CD4-positive, alpha-beta T cell treated with Interleukin-4 for 4 hours (primary cell): ENCODE results near the gene CEACAM16.
"Not testable (repeated sequence)": the region's sequence is repeated elsewhere in the genome, so short reads cannot be mapped to it uniquely, and the experiment has no call there.

Experiments
- DNase-seq: peaks from one replicate; pipeline ENCODE4 v3.0.0-alpha.2; 2020

The CEACAM16 gene

DNA sequence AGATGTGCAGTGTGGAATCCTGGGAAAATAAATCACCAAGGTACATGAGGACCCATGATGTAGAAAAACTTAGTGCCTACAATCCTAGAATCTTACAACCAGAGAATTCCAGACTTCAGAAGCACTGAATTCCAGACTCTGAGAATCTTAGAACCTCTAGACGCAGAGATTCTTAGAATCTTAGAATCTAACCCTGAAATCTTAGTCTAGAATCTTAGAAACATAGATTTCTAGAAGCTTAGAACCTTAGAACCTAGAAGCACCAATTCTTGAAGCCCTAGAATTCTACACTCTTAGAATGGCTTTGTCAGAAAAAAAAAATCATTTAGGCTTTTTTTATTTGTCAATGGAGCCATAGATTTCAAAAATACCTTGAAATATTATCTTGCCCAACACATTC is 6.0 kb downstream of the CEACAM16 start:
- DNase-seq: no peak

DNA sequence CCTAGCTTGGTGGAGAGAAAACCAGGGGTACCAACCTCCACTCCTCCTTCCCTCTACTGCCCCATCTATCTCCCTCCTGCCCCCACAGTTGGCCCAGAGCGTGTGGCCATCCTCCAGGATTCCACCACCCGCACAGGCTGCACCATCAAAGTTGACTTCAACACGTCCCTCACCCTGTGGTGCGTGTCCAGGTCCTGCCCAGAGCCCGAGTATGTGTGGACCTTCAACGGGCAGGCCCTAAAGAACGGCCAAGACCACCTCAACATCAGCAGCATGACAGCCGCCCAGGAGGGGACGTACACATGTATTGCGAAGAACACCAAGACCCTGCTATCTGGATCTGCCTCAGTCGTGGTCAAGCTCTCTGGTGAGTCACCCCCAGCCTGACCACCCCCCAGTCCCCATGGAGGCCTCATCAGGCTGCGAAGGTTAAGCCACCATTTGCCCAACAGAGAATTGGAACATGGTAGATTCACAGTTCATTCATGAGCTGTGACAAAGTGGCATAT is 6.6 kb downstream of the CEACAM16 start:
- DNase-seq: no peak

DNA sequence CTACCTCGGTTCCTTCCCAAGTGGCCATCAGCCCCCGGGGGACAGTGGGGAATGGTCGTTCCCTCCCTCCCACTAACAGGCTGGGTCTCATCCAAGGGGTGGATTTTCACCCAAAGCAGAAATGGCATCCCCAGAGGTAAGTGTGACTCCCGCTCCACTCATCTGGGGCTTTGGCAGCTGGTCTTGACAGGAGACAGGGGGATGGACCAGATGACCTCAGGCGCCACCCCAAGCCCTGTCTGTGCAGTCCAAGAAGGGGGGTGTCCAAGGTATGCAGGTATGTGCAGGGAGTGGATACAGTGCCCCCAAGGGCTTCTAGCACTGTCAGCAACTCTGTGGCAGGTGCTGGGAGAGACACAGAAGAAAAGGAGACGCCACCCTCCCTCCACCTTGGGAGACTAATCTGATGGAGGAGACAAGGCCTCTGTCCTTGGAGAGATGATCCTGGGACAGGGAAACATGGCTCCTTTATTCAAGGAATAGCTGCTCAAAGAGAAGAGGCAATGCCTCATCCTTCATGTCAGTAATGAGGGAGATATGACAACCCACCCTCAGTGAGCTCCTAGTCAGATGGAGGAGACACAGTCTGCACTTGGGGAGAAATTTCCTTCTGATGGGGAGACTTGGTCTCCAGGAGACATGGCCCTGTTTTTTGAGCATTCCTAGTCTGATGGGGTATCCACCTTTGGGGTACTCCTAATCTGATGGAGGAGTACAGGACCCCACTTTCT is 7.7 kb downstream of the CEACAM16 start:
- DNase-seq: no peak

DNA sequence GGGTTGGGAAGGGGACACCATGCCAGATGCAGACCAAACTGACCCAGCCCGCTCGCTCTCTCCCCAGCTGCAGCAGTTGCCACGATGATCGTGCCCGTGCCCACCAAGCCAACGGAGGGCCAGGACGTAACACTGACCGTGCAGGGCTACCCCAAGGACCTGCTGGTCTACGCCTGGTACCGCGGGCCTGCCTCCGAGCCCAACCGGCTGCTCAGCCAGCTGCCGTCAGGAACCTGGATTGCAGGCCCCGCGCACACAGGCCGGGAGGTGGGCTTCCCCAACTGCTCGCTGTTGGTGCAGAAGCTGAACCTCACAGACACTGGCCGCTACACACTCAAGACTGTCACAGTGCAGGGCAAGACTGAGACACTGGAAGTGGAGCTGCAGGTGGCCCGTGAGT is 8.8 kb downstream of the CEACAM16 start:
- no peak for DNase-seq

DNA sequence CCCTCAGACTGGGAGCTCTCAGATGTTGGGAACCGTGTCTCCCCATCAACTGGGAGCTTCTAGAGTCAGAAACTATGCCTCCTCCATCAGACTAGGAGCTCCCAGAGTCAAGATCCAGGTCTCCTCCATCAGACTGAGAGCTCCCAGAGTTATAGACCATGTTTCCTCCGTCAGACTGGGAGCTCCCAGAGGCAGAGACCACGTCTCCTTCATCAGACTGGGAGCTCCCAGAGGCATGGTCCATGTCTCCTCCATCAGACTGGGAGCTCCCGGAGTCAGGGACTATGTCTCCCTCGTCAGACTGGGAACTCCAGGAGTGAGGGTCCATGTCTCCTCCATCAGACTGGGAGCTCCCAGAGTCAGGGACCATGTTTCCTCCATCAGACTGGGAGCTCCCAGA is 10.0 kb downstream of the CEACAM16 start:
- DNase-seq: no peak

DNA sequence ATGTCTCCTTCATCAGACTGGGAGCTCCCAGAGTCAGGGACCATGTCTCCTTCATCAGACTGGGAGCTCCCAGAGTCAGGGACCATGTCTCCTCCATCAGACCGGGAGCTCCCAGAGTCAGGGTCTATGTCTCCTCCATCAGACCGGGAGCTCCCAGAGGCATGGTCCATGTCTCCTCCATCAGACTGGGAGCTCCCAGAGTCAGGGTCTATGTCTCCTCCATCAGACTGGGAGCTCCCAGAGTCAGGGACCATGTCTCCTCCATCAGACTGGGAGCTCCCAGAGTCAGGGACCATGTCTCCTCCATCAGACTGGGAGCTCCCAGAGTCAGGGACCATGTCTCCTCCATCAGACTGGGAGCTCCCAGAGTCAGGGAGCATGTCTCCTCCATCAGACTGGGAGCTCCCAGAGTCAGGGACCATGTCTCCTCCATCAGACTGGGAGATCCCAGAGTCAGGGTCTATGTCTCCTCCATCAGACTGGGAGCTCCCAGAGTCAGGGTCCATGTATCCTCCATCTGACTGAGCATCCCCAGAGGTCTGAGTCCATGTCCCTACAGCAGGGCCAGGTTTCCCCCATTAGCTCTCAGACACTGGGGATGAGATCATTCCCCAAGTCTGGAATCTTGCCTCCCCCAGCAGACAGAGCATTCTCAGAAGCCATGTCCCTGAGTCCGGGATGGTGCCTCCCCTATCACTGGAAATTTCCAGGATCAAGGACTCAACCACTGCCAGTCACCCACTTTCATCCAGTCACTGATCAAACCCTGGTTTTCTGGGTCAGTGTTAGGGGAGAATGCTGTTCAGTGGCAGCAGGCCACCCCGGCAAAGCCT is 10.7 kb downstream of the CEACAM16 start:
- DNase-seq: not testable (repeated sequence)

DNA sequence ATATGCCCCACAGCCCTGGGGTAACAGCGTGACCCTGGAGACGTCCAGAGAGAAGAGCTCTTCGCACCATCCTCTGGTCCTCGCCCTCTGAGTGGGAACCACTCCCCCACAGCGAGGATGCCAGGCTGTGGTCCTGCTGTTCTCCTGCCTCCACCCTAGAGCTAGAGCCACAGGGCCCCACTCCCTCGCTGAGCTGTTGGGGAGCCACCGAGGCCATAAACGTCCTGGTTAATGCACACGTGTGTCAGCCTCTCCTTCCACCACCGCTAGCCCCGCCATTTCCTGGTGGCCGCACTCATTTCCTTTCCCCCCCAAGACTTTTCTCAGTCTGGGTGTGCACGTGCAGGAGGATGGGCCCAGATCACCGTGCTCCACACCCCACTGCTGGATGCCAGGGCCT is 11.5 kb downstream of the CEACAM16 start:
- DNase-seq: no peak

DNA sequence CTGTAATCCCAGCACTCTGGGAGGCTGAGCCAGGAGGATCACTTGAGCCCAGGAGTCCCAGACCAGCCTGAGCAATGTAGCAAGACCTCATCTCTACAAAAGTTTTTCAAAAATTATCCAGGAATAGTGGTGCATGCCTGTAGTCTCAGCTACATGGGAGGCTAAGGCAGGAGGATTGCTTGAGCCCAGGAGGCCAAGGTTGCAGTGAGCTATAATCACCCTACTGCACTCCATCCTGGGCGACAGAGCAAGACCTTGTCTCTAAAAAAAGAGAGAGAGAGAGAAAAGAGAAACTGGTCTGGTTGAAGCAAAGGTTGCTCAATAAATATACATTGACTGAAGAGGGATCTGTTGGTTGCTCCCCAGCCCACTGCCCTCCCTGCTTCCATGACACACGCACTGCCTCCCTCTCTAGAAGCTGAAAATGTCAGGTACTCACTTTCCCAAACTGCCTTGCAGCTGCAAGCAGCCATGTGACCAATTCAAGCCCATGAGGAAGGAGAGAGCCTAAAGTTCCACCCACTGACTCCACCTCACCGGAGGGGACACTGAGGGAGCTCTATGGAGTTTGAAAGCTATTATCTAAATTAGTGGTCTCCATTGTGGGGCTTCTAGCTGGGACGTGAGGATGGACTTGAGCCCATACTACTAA is 14.0 kb downstream of the CEACAM16 start:
- DNase-seq: no peak

DNA sequence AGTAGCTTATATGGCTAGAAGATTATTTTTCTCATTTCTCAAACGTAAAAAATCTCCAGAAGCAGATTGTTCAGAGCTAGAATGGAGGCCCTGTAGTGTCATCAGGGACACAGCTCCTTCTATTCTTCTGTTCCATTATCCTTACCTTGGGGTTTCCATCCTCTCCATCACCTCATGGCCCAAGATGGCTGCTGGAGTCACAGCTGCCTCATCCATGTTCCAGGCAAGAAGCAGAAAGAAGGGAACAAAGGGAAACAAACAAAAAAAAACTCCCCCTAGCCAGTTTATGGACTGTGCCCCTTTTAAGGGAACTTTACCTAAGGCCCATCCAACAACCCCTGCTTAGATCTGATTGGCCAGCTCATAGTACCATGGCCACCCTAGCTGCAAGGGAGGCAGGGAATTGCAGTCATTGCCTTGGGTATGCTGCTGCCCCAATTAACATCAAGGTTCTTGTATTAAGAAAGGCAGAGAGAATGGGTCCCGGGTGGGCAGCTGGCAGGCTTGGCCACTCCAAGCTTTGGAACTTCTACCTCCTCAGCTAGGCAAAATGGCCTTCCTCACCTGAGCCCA is 15.7 kb downstream of the CEACAM16 start:
- DNase-seq: no peak

DNA sequence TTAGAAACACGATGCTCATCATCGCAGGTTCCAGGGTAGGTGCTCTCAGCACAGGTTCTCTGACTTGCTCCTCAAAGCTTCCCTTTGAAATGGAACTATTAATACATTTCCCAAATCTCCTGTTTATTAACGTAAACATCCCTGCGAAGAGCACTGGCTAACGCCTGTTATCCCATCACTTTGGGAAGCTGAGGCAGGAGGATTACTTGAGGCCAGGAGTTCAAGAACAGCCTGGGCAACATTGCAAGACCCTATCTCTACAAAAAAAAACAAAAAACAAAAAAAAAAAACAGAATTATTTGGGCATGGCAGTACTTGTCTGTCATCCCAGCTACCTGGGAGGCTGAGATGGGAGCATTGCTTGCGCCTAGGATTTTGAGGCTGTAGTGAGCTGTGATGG is 18.7 kb downstream of the CEACAM16 start:
- no peak for DNase-seq

DNA sequence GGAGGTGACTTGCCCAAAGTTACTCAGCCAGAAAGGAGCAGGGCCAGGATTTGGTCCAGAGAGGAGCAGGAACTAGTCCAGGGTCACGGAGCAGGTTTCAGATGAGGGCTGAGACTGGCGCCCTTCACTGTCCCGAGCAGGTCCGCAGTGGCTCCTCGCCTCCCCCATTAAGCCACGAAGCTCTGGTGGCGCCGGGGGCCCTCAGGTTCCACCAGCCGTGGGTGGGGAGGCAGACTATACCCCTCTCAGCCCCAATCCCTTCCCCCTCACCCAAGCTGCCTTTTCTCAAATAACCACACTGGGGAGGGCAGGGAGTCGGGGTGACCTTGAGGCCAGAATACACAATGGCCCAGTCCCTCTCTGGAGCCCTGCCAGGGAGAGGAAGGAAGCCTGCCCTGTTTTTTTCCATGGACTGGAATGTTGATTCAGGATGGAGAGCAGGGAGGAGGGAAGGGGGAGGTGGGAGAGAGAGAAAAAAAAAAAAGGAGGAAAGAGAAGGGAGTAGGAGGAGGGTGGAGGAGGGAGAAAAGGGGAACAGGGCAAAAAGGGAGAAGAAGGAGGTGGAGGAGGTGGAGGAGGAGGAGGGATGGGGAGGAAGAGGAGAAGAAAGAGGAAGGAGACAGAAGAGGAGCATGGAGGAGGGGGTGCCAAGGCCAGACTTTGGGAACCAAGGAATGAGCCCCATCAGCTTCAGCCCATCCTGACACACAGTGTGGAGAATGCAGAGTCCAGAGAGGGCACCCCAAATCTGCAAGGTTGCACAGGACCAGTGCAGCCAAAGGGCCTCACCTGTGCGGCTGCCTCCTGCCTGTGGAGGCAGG is 19.7 kb downstream of the CEACAM16 start:
- DNase-seq: no peak

DNA sequence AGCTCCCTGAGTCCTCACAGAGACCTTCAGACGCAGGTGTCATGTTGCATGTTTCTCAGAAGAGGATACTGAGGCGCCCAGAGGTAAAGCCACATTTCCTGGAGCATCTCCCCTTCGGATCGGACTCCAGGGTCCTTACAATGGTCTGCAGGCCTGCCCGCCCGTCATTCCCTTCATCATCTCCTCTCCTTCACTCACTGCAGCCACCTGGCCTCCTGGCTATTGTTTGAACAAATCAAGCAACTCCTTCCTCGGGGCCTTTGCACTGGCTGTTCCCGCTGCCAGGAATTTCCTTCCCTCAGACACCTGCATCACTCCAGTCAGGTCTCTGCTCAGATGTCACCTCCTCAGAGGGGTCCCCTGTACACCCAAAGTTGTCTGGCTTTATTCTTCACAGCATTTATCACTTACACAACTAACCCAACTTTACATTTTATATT is 20.3 kb downstream of the CEACAM16 start:
- no peak for DNase-seq

DNA sequence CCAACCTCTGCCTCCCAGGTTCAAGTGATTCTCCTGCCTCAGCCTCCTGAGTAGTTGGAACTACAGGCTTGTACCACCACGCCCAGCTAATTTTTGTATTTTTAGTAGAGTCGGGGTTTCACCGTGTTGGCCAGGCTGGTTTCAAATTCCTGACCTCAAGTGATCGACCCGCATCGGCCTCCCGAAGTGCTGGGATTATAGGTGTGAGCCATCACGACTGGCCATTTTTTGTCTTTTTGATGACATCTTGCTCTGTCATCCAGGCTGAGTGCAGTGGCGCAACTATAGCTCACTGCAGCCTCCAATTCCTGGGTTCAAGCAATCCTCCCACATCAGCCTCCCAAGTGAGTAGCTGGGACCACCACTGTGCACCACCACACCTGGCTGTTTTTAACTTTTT is 21.4 kb downstream of the CEACAM16 start:
- not testable (repeated sequence) for DNase-seq

DNA sequence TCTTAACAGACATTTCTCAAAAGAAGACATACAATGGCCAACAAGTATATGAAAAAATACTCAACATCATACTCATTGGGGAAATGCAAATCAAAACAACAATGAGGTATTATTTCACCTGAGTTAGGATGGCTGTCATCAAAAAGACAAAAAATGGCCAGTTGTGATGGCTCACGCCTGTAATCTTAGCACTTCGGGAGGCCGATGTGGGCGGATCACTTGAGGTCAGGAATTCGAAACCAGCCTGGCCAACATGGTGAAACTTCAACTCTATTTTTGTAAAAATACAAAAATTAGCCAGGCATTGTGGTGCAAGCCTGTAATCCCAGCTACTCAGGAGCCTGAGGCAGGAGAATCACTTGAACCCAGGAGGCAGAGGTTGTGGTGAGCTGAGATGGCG is 22.0 kb downstream of the CEACAM16 start:
- DNase-seq: no peak

DNA sequence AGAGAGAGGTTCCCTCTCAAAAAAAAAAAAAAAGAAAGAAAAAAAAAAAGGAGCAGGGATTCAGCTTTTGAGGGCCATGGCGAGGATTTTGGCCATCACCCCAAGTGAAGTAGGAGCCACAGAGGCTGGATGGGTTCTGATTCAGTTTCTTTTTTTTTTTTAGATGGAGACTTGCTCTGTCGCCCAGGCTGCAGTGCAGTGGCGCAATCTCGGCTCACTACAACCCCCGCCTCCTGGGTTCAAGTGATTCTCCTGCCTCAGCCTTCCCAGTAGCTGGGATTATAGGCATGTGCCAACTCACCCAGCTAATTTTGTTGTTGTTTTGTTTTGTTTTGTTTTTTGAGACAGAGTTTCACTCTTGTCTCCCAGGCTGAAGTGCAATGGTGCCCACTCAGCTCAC is 22.4 kb downstream of the CEACAM16 start:
- not testable (repeated sequence) for DNase-seq

DNA sequence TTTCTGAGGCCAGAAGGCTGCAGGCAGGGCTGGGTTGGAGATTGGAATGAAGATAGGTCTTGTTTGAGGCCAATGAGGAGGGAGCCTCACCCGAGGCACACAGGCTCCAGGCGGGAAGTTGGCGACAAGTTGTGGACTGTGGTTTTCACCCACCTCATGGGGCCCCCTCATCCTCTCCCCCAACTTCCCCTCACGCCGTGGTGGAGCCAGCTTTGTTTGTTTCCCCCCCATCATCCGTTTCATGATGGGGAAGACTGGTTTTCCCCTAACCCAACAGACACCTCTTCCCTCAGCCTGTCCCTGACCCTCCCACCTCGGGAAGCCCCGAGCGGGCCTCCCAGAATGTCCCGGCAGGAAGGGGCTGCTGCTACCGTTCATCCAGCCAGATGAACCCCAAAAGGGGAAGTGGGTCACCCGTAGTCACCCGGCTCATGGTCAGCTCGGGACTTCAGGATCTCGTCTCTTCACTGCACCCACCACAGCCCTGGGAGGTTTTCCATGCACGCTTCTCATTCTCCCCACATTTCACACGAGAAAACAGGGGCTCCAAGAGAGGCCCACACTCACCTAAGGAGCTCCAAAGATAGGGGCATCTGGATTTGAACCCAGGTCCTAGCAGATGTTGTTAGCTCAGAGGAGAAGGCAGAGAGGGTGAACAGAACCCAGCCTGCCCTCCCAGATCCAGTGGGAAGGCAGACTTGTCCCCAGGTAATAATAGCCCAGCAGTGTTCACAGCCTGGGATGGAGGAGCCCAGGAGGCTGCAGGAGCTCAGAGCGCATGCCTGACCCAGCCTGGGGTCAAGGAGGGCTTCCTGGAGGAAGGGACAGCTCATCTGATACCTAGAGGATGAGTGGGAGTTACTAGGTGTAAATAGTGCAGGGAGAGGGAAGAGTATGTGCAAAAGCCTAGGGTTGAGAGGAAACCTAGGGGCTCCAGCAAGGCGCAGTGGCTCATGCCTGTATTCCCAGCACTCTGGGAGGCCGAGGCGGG is 23.5 kb downstream of the CEACAM16 start:
- DNase-seq: peak; percentile 10

DNA sequence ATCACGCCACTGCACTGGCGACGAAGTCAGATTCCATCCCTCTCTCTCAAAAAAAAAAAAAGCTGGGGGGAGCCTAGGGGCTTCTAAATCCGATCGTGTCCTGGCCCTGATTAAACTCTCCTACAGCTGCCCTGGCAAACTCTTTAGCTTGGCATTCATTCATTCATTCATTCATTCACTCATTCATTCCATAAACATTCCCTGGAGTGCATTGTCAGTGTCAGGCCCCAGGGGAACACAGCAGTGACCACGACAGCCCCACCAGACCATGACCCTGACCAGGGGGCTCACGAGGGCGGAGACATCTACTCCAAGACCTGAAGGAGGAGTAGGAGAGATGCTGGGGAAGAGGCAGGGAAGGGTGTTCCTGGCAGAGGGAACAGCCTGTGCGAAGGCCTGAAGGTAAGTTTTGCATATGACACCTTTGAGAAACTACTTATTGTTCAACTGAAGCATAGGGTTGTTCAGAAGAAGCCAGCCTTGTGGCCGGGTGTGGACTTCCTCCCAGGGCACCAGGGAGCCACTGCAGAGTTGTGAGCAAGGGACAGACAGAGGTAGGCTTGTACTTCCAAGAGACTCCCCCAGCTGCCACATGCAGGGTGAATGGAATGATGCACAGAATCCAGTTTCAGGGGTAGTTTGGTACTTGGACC is 24.5 kb downstream of the CEACAM16 start:
- DNase-seq: no peak

DNA sequence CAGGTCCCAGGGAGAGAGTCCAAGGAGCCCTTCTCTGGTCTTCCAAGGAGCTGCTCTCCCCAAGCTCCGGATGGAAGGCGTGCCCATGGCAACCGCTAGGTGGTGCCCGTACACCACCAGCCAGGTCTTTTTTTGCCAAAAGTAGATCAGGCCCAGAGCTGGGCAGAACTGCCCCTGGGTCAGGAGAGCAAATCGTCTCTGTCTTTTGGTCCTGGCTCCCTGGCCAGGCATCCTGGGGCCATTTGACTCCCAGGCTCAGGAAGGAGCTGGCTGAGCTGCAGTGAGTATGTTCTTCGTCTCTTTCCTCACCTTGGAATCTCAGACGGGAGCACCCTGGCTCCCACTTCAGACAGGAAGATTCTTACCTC is 25.0 kb downstream of the CEACAM16 start:
- DNase-seq: peak; percentile 79

DNA sequence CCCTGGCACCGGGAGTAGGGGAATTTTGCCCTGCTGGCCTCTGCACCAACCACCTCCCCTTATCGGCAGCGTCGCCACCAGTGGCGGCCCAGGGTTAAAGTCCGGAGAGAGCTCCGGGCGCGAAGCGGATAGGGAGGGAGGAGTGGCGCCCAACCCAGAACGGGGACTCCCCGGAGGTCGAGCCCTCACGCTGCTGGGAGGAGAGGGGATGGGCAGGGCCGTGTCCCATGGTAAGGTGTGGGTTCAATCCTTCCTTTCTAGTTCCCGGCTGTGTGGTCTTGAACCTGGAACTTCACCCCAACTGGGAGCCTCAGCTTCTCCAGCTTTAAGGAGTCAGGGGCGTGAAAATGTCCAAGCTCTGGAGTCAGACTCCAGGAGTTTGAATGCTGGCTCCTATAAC is 26.3 kb downstream of the CEACAM16 start:
- DNase-seq: no peak

DNA sequence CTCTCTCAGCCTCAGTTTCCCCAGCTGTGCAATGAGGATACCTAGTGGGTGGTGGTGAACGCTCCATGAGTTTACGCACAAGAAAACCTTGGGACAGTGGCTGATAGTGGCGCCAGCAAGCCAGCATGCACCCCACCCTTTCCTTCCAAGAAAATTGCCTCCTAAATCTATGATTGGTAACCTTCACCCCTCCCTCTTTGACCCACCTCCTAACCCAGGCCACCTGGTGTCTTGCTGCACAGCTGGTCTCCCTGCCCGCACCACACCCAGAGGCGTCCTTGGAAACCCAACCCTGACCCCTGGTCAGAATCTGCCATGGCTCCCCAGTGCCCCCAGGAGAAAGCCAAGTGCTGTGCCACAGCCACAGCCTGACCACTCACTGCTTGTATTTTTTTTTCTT is 26.7 kb downstream of the CEACAM16 start:
- DNase-seq: no peak

DNA sequence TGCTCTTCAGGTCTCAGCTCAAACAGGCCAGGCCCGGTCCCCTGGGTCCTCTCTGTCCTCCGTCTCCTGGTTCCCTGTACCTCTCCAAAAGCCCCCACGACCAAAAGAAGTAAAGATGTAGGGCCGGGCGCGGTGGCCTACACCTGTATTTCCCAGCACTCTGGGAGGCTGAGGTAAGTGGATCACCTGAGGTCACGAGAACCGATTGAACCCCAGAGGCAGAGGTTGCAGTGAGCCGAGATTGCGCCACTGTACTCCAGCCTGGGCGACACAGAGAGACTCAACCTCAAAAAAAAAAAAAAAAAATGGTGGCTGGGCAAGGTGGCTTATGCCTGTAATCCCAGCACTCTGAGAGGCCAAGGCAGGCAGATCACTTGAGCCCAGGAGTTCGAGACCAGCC is 27.5 kb downstream of the CEACAM16 start:
- DNase-seq: no peak
